ENCODE results near the gene CCDC30. TPM values are rescaled to one million over a fixed set of nuclear protein-coding genes. Genes with fewer than 3 reads are reported as not detected.

CCDC30 gene
- total and polyA plus RNA-seq, 12 donors: 0.38 to 3.2 (median 1.3) TPM

GRCh38 chr1:42551590-42551989 is 88.5 kb downstream of the CCDC30 start:
- no peak for DNase-seq
- no peaks in the 10 kb centered on the region for H3K36me3 ChIP-seq
- intact Hi-C loops (cut with DNase I): no loop called here
- TF ChIP-seq CTCF (IDR thresholded peaks at IDR 0.05): no peak
- H3K4me1 ChIP-seq: no peaks in the 10 kb centered on the region
- no peak for ATAC-seq
- H3K27me3 ChIP-seq: no peaks in the 10 kb centered on the region
- 87 to 88% methylated on average over 3 of the region's 3 CpGs for WGBS, 2 donors
- H3K9me3 ChIP-seq: no peaks in the 10 kb centered on the region
- no peak overlapping the region for H3K4me3 ChIP-seq
- H3K27ac ChIP-seq: no peak overlapping the region

- no peaks in the 10 kb centered on the region for H3K36me3 ChIP-seq
- no peaks in the 10 kb centered on the region for H3K27me3 ChIP-seq
- DNase-seq: no peak
- no peak for TF ChIP-seq CTCF (IDR thresholded peaks at IDR 0.05)
- no peaks in the 10 kb centered on the region for H3K4me1 ChIP-seq
- WGBS, 2 donors: 84% methylated on average over 4 of the region's 4 CpGs
- no peaks in the 10 kb centered on the region for H3K9me3 ChIP-seq
- intact Hi-C loops (cut with DNase I): no loop called here
- H3K4me3 ChIP-seq: no peak overlapping the region
- H3K27ac ChIP-seq: no peak overlapping the region
- no peak for ATAC-seq
Measured at GRCh38 chr1:42552636-42553035, 89.5 kb downstream of the CCDC30 start.

GRCh38 chr1:42557230-42557851 is 94.3 kb downstream of the CCDC30 start:
- Histone ChIP-seq H3K9me3 (peaks cover 0 to 7% (median 0%) of the 10 kb centered on the region in 11 donors), H3K4me3 (no peak overlapping the region), H3K4me1 (no peaks in the 10 kb centered on the region), H3K27me3 (no peaks in the 10 kb centered on the region), H3K36me3 (no peaks in the 10 kb centered on the region), H3K27ac (no peak overlapping the region)
- TF ChIP-seq CTCF (IDR thresholded peaks at IDR 0.05): no peak
- intact Hi-C loops (cut with DNase I): no loop called here
- ATAC-seq: no peak
- no peak for DNase-seq
- whole genome bisulfite sequencing, 2 donors: 95 to 100% methylated on average over 1 of the region's 1 CpG

GRCh38 chr1:42567038-42567437 is 104.0 kb downstream of the CCDC30 start:
- Histone ChIP-seq H3K27ac (no peak overlapping the region), H3K4me3 (no peak overlapping the region), H3K9me3 (no peaks in the 10 kb centered on the region), H3K36me3 (peaks cover 0 to 13% (median 0%) of the 10 kb centered on the region in 9 donors), H3K4me1 (no peaks in the 10 kb centered on the region), H3K27me3 (no peaks in the 10 kb centered on the region)
- intact Hi-C loops (cut with DNase I): no loop called here
- DNase-seq (no peak), ATAC-seq (no peak)
- no peak for TF ChIP-seq CTCF (IDR thresholded peaks at IDR 0.05)

Measured in heart right ventricle (tissue), 16 donors.